ENCODE results near the gene RPS21.

- TF ChIP-seq CTCF (IDR thresholded peaks at IDR 0.05) = no peak
- TF ChIP-seq EP300 (IDR thresholded peaks at IDR 0.05) = no peak
- no peak for TF ChIP-seq POLR2A (IDR thresholded peaks at IDR 0.05)
Observed at GRCh38 chr20:62339647-62340062, 47.2 kb upstream of the RPS21 start.

Data from sigmoid colon (tissue), 4 donors.